HG02943 (cell line): ENCODE measurements around the gene ALOX5.
"Not testable (repeated sequence)": the region's sequence is repeated elsewhere in the genome, so short reads cannot be mapped to it uniquely, and the experiment has no call there.

Experiments used
- ATAC-seq: cut with Tn5 transposase; IDR thresholded peaks from one replicate; pipeline ENCODE4 v1.9.1; 2021; ENCODE audit warnings: mild to moderate bottlenecking, low read depth, moderate library complexity; ENCODE audit not compliant: unreplicated experiment

Gene ALOX5

GRCh38 chr10:45460235-45460878 lies 86.3 kb downstream of the ALOX5 start:
- ATAC-seq: peak; percentile 40

- ATAC-seq: peak; percentile 57
These were observed 87.0 kb downstream of the ALOX5 start for GRCh38 chr10:45461034-45461433.

GRCh38 chr10:45463244-45464116 lies 89.5 kb downstream of the ALOX5 start:
- no peak for ATAC-seq

GRCh38 chr10:45464958-45465567 lies 91.0 kb downstream of the ALOX5 start:
- ATAC-seq: peak; percentile 60

GRCh38 chr10:45466784-45467183 lies 92.8 kb downstream of the ALOX5 start:
- ATAC-seq: no peak

- ATAC-seq: no peak
These were observed 94.1 kb downstream of the ALOX5 start for GRCh38 chr10:45468079-45468478.

- ATAC-seq: no peak
These were observed 96.3 kb downstream of the ALOX5 start for GRCh38 chr10:45470098-45471012.

- no peak for ATAC-seq
These were observed 97.0 kb downstream of the ALOX5 start for GRCh38 chr10:45471059-45471458.

- ATAC-seq: no peak
These were observed 97.7 kb downstream of the ALOX5 start for GRCh38 chr10:45471531-45472310.

- ATAC-seq: no peak
These were observed 99.1 kb downstream of the ALOX5 start for GRCh38 chr10:45473126-45473525.

- no peak for ATAC-seq
These were observed 102.5 kb downstream of the ALOX5 start for GRCh38 chr10:45476559-45476958.

GRCh38 chr10:45480294-45480693 lies 106.3 kb downstream of the ALOX5 start:
- ATAC-seq: no peak

- ATAC-seq: not testable (repeated sequence)
These were observed 107.1 kb downstream of the ALOX5 start for GRCh38 chr10:45481100-45481499.

GRCh38 chr10:45483002-45483401 lies 109.0 kb downstream of the ALOX5 start:
- no peak for ATAC-seq

- ATAC-seq: no peak
These were observed 113.7 kb downstream of the ALOX5 start for GRCh38 chr10:45487735-45488134.

- ATAC-seq: no peak
These were observed 114.3 kb downstream of the ALOX5 start for GRCh38 chr10:45488365-45488764.

- no peak for ATAC-seq
These were observed 116.3 kb downstream of the ALOX5 start for GRCh38 chr10:45490277-45490676.

GRCh38 chr10:45491061-45491460 lies 117.0 kb downstream of the ALOX5 start:
- no peak for ATAC-seq
